Measurements from ENCODE around the gene RASEF.

DNA sequence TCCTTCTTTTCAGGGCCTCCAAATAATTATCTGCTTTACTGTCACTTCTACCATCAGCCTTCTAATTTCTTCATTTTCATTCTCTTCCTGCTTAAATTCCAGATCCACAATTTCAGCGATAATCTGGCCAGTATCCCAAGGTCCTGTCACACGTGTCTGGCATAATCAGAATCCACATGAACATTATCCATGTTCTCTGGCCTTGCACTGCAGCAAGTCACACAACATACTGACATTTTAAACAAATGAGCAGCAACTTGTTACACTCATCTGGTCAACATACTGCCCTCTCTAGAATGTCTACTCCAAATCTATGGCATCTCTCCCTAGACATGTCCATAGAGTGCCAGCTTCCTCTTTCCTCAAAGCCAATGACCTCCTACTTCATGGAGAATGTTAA, 43.8 kb upstream of the RASEF start:
- TF ChIP-seq, protein P1, sequence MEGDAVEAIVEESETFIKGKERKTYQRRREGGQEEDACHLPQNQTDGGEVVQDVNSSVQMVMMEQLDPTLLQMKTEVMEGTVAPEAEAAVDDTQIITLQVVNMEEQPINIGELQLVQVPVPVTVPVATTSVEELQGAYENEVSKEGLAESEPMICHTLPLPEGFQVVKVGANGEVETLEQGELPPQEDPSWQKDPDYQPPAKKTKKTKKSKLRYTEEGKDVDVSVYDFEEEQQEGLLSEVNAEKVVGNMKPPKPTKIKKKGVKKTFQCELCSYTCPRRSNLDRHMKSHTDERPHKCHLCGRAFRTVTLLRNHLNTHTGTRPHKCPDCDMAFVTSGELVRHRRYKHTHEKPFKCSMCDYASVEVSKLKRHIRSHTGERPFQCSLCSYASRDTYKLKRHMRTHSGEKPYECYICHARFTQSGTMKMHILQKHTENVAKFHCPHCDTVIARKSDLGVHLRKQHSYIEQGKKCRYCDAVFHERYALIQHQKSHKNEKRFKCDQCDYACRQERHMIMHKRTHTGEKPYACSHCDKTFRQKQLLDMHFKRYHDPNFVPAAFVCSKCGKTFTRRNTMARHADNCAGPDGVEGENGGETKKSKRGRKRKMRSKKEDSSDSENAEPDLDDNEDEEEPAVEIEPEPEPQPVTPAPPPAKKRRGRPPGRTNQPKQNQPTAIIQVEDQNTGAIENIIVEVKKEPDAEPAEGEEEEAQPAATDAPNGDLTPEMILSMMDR (IDR thresholded peaks at IDR 0.05), result no peak
- no peak for TF ChIP-seq POLR2A (IDR thresholded peaks at IDR 0.05)
